Nephron progenitor cell (in vitro differentiated cells): ENCODE measurements around the gene FAM216B.
A peak's percentile ranks its signal among the peaks of the same experiment; 100 is the strongest.

Experiments
- DNase-seq: peaks from one replicate; pipeline ENCODE4 v3.0.0; 2021
- H3K27ac Mint-ChIP-seq: 2 replicates; pipeline ENCODE4 v1.8.0; 2021; ENCODE audit warnings: mild to moderate bottlenecking, moderate library complexity, mixed read lengths
- H3K27me3 Mint-ChIP-seq: 2 replicates; pipeline ENCODE4 v1.8.0; 2021; ENCODE audit warnings: mild to moderate bottlenecking, low read depth, mixed read lengths; ENCODE audit not compliant: poor library complexity
- H3K36me3 Mint-ChIP-seq: 2 replicates; pipeline ENCODE4 v1.8.0; 2021; ENCODE audit warnings: low read depth, mixed read lengths
- H3K4me1 Mint-ChIP-seq: 2 replicates; pipeline ENCODE4 v1.8.0; 2021; ENCODE audit warnings: mixed read lengths
- H3K4me3 Mint-ChIP-seq: 2 replicates; pipeline ENCODE4 v1.8.0; 2021; ENCODE audit warnings: mild to moderate bottlenecking, moderate library complexity, mixed read lengths
- H3K9me3 Mint-ChIP-seq: 2 replicates; pipeline ENCODE4 v1.8.0; 2021; ENCODE audit warnings: mild to moderate bottlenecking, moderate library complexity, mixed read lengths
- TF ChIP-seq, protein P1 (sequence below): fragments of 200-600 bp; sonication (generic); IDR thresholded peaks from 2 replicates; pipeline ENCODE4 v1.5.0; 2021; ENCODE audit warnings: antibody characterized with exemption

The FAM216B gene

DNA sequence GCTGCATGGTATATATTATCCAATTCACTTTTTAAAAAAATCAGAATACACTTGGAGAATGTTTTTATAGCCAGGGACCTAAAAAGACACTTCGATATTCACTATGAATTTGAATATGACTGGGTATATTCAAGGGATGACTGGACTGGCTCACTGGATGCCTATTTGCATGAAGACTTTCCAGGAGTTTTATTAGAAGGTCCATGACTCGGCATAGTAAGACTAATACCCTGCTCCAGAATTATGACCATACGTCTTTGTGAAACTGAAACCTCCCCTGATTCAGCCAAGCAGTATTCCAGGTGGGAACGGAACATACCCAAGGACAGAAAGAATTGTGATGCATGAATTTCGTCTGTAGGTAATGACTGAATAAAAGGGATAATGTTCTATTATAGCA lies 3.9 kb upstream of the FAM216B start:
- H3K27me3 Mint-ChIP-seq, result peaks cover 5% of the 10 kb centered on the region
- no peak for DNase-seq
- peaks cover 54% of the 10 kb centered on the region for H3K9me3 Mint-ChIP-seq
- no peak overlapping the region for H3K27ac Mint-ChIP-seq
- H3K36me3 Mint-ChIP-seq, result peaks cover 34% of the 10 kb centered on the region
- H3K4me1 Mint-ChIP-seq, result no peaks in the 10 kb centered on the region
- TF ChIP-seq, protein P1, sequence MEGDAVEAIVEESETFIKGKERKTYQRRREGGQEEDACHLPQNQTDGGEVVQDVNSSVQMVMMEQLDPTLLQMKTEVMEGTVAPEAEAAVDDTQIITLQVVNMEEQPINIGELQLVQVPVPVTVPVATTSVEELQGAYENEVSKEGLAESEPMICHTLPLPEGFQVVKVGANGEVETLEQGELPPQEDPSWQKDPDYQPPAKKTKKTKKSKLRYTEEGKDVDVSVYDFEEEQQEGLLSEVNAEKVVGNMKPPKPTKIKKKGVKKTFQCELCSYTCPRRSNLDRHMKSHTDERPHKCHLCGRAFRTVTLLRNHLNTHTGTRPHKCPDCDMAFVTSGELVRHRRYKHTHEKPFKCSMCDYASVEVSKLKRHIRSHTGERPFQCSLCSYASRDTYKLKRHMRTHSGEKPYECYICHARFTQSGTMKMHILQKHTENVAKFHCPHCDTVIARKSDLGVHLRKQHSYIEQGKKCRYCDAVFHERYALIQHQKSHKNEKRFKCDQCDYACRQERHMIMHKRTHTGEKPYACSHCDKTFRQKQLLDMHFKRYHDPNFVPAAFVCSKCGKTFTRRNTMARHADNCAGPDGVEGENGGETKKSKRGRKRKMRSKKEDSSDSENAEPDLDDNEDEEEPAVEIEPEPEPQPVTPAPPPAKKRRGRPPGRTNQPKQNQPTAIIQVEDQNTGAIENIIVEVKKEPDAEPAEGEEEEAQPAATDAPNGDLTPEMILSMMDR, result no peak
- H3K4me3 Mint-ChIP-seq, result no peak overlapping the region

GRCh38 chr13:42780044-42780443 lies 1.3 kb upstream of the FAM216B start:
- Mint-ChIP-seq H3K27ac (no peak overlapping the region), H3K36me3 (peaks cover 14% of the 10 kb centered on the region), H3K9me3 (peaks cover 29% of the 10 kb centered on the region), H3K27me3 (peaks cover 3% of the 10 kb centered on the region), H3K4me3 (no peak overlapping the region), H3K4me1 (no peaks in the 10 kb centered on the region)
- TF ChIP-seq, protein P1, result no peak
- no peak for DNase-seq

GRCh38 chr13:42786715-42787114 lies 5.3 kb downstream of the FAM216B start:
- Mint-ChIP-seq H3K4me1 (peaks cover 21% of the 10 kb centered on the region), H3K27me3 (peaks cover 3% of the 10 kb centered on the region), H3K4me3 (no peak overlapping the region), H3K36me3 (no peaks in the 10 kb centered on the region), H3K27ac (no peak overlapping the region), H3K9me3 (peaks cover 8% of the 10 kb centered on the region)
- peak; percentile 12 for DNase-seq
- TF ChIP-seq, protein P1, result no peak

GRCh38 chr13:42788601-42789000 lies 7.2 kb downstream of the FAM216B start:
- TF ChIP-seq, protein P1, result no peak
- peaks cover 8% of the 10 kb centered on the region for H3K9me3 Mint-ChIP-seq
- H3K27me3 Mint-ChIP-seq, result peaks cover 3% of the 10 kb centered on the region
- peaks cover 21% of the 10 kb centered on the region for H3K4me1 Mint-ChIP-seq
- no peak overlapping the region for H3K4me3 Mint-ChIP-seq
- no peak for DNase-seq
- no peak overlapping the region for H3K27ac Mint-ChIP-seq
- no peaks in the 10 kb centered on the region for H3K36me3 Mint-ChIP-seq

DNA sequence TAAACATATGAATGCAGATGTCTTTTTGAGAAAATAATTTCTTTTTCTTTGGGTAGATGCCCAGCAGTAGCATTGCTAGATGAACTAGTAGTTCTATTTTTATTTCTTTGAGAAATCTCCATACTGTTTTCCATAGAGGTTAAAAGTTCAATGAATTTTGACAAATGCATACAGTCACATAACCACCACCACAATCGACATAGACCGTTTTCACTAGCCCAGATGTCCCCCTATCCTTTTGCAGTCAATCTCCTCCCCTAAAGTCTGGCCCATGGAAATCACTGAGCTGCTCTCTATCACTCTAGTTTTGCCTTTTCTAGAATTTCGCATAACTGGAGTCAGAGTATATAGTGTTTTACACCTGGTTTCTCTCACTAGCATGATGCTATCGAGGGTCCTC lies 10.8 kb downstream of the FAM216B start:
- H3K27ac Mint-ChIP-seq, result no peak overlapping the region
- no peaks in the 10 kb centered on the region for H3K36me3 Mint-ChIP-seq
- TF ChIP-seq, protein P1, result no peak
- H3K27me3 Mint-ChIP-seq, result peaks cover 3% of the 10 kb centered on the region
- no peak for DNase-seq
- peaks cover 23% of the 10 kb centered on the region for H3K4me1 Mint-ChIP-seq
- H3K4me3 Mint-ChIP-seq, result no peak overlapping the region
- H3K9me3 Mint-ChIP-seq, result peaks cover 8% of the 10 kb centered on the region

- H3K27me3 Mint-ChIP-seq, result no peaks in the 10 kb centered on the region
- H3K4me3 Mint-ChIP-seq, result no peak overlapping the region
- H3K4me1 Mint-ChIP-seq, result peaks cover 30% of the 10 kb centered on the region
- no peaks in the 10 kb centered on the region for H3K9me3 Mint-ChIP-seq
- H3K27ac Mint-ChIP-seq, result no peak overlapping the region
- no peak for DNase-seq
- TF ChIP-seq, protein P1, result no peak
- H3K36me3 Mint-ChIP-seq, result no peaks in the 10 kb centered on the region
These were observed 13.3 kb downstream of the FAM216B start for GRCh38 chr13:42794577-42795275.
